Measurements from ENCODE around the gene PVALB. TPM values are rescaled to one million over a fixed set of nuclear protein-coding genes. Genes with fewer than 3 reads are reported as not detected.

The PVALB gene
- total and polyA plus RNA-seq, 11 donors: not detected

DNA sequence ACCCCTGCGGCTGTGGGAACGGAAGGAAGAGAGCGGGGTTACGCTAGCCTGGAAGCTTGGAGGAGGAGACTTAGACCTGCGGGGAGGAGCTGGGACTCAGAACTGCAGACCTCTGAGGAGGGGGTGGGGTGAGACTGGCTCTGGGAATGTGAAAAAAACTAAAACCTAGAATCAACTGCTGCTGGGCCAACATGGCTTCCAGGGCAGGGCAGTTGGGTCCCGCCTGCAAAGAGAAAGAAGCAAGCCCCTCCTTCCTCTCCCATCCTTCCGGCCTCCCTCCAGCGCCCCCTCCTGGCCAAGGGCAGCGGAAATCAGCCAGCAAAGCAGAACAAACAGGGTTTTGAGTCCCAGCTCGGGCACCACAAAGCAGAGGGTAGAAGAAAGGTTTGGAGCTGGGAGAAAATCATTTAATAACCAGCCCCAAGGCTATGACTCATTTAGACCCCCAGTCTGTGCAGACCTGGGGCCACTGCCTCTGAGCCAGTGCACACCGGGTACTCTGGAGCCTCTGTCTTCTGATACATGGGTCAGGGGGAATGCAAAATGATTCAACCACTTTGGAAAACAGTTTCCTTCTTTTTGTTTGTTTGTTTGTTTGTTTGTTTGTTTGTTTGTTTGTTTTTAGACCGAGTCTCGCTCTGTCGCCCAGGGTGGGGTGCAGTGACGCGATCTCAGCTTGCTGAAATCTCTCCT lies 36.7 kb upstream of the PVALB start:
- intact Hi-C loops (cut with DNase I): loop anchor here in 1 of 10 donors (5.0 kb wide), 1 partner anchor 71 kb away; no protein-coding TSS in a partner anchor
- WGBS, 4 donors: 50 to 53% (median 51%) methylated on average over 16 of the region's 16 CpGs

DNA sequence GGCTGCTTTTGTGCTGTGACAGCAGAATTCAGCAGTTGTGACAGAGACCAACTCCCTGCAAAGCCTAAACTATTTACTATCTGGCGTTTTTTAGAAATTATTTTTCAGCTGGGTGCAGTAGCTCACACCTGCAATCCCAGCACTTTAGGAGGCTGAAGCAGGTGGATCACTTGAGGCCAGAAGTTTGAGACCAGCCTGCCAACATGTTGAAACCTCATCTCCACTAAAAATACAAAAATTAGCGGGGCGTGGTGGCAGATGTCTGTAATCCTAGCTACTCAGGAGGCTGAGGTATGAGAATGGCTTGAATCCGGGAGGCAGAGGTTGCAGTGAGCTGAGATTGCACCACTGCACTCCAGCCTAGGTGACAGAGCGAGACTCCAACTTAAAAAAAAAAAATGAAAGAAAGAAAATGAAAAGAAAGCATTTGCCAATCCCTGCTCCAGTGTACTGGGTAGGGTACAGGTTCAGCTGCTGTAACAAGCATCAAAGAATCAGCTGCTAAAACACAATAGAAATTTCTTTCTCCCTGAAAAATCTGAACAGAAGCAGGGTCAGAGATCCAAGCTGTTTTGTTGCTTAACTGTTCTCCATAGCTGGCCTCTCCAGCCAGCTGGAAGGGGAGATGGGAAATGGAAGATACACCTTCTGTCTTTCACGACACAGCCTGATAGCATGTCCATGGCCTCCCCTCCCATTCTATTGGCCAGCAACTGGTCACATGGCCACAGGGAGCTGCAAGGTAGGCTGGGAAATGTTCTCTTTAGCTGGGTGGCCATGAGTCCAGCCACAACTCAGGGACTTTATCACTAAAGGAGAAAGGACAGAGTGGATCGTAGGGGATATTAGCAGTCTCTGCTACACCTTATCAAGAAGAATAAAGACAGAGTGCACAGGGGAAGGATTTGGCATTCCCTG lies 35.5 kb upstream of the PVALB start:
- peaks cover 0 to 22% (median 8%) of the 10 kb centered on the region in 12 donors for H3K4me1 ChIP-seq
- no peaks in the 10 kb centered on the region for H3K9me3 ChIP-seq
- DNase-seq: no peak
- no peak for ATAC-seq
- whole genome bisulfite sequencing, 4 donors: 84 to 89% (median 88%) methylated on average over 7 of the region's 7 CpGs
- TF ChIP-seq CTCF (IDR thresholded peaks at IDR 0.05): no peak
- TF ChIP-seq POLR2A (IDR thresholded peaks at IDR 0.05): no peak
- H3K27ac ChIP-seq: peak overlapping the region in 2 of 12 donors; percentile 36 to 44
- H3K36me3 ChIP-seq: no peaks in the 10 kb centered on the region
- H3K27me3 ChIP-seq: peaks cover 0 to 24% (median 5%) of the 10 kb centered on the region in 9 donors
- intact Hi-C loops (cut with DNase I): loop anchor here in 1 of 10 donors (5.0 kb wide), 1 partner anchor 70 kb away; no protein-coding TSS in a partner anchor
- no peak overlapping the region for H3K4me3 ChIP-seq

More for the DNA sequence above, 36.7 kb upstream of the PVALB start:
- Histone ChIP-seq H3K4me1 (peaks cover 0 to 23% (median 8%) of the 10 kb centered on the region in 12 donors), H3K4me3 (peak overlapping the region in 3 of 12 donors; percentile 15 to 25 (median 20)), H3K9me3 (no peaks in the 10 kb centered on the region), H3K27me3 (peaks cover 0 to 18% (median 3%) of the 10 kb centered on the region in 9 donors), H3K27ac (peak overlapping the region in 5 of 12 donors; percentile 26 to 66 (median 39)), H3K36me3 (no peaks in the 10 kb centered on the region)
- TF ChIP-seq CTCF (IDR thresholded peaks at IDR 0.05) (peak; percentile 36 to 69 (median 55)), POLR2A (IDR thresholded peaks at IDR 0.05) (no peak)
- ATAC-seq (peak in 3 of 4 donors; percentile 27 to 43 (median 43)), DNase-seq (peak; percentile 67 to 92 (median 74))

DNA sequence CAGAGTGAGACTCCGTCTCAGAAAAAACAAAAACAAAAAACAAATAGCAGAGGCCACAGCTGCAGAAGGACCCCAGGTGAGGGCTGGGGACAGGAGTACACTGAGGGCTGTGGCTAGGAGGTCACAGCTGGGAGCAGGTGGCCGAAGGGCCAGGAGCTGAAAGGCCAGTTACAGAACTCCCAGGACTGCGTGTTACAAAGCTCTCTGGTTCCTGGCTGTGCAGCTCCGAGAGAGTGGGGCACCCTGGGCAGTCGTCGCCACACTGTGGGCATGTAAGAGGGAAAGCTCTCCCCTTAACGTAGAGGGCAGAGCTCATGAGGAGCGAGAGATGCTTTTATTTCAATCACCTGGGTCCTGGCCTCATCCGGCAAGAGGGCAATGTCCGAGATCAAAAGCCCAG lies 33.8 kb upstream of the PVALB start:
- DNase-seq (no peak), ATAC-seq (no peak)
- intact Hi-C loops (cut with DNase I): loop anchor here in 1 of 10 donors (5.0 kb wide), 1 partner anchor 68 kb away; no protein-coding TSS in a partner anchor
- H3K27me3 ChIP-seq: peaks cover 0 to 31% (median 11%) of the 10 kb centered on the region in 9 donors
- no peaks in the 10 kb centered on the region for H3K9me3 ChIP-seq
- H3K4me1 ChIP-seq: peaks cover 0 to 11% (median under 1%) of the 10 kb centered on the region in 12 donors
- WGBS, 4 donors: 77 to 87% (median 86%) methylated on average over 8 to 10 of the region's 10 CpGs
- H3K27ac ChIP-seq: no peak overlapping the region
- H3K4me3 ChIP-seq: no peak overlapping the region
- no peaks in the 10 kb centered on the region for H3K36me3 ChIP-seq
- no peak for TF ChIP-seq POLR2A (IDR thresholded peaks at IDR 0.05)
- no peak for TF ChIP-seq CTCF (IDR thresholded peaks at IDR 0.05)

Data from heart left ventricle (tissue), 16 donors.